ENCODE results near the gene SLC38A10. TPM values are rescaled to one million over a fixed set of nuclear protein-coding genes. Genes with fewer than 3 reads are reported as not detected.

SLC38A10 gene
- polyA plus RNA-seq, 1 donor from 2014 or later = 37.4 TPM

GRCh38 chr17:81276781-81277180, 18.3 kb downstream of the SLC38A10 start:
- Histone ChIP-seq H3K27ac (ENCODE audit: low read length) (no peak overlapping the region), H3K36me3 (ENCODE audit: insufficient read depth, low read length) (no peaks in the 10 kb centered on the region), H3K79me2 (replicated peaks; ENCODE audit: insufficient read depth, low read length) (no peaks in the 10 kb centered on the region), H3K4me3 (ENCODE audit: low read length) (no peak overlapping the region), H2AFZ (ENCODE audit: low read depth, low read length) (no peak overlapping the region), H3K27me3 (ENCODE audit: insufficient read depth, low read depth, low read length) (no peaks in the 10 kb centered on the region), H4K20me1 (ENCODE audit: insufficient read depth) (no peaks in the 10 kb centered on the region), H3K9me2 (ENCODE audit: insufficient read depth, low read length) (no peaks in the 10 kb centered on the region), H3F3A (ENCODE audit: insufficient read depth, low read length, poor library complexity, severe bottlenecking) (no peaks in the 10 kb centered on the region), H3K9me3 (ENCODE audit: low read length) (no peaks in the 10 kb centered on the region), H3K4me2 (ENCODE audit: low read length) (no peak overlapping the region), H3K9ac (ENCODE audit: low read length) (no peak overlapping the region)
- no peak for TF ChIP-seq MXI1 (conservative IDR thresholded peaks at IDR 0.05; ENCODE audit: poor library complexity, severe bottlenecking)
- no peak for TF ChIP-seq EZH2 (IDR thresholded peaks at IDR 0.05; ENCODE audit: borderline replicate concordance, insufficient read depth, low read length, poor library complexity, severe bottlenecking)
- no peak for TF ChIP-seq TAF1 (IDR thresholded peaks at IDR 0.05; ENCODE audit: low read depth)
- no peak for TF ChIP-seq RAD21 (conservative IDR thresholded peaks at IDR 0.05)
- TF ChIP-seq EP300 (conservative IDR thresholded peaks at IDR 0.05; ENCODE audit: poor library complexity, severe bottlenecking) = no peak
- no peak for TF ChIP-seq SMC3 (conservative IDR thresholded peaks at IDR 0.05; ENCODE audit: poor library complexity)
- TF ChIP-seq REST (IDR thresholded peaks at IDR 0.05; ENCODE audit: borderline replicate concordance) = no peak
- TF ChIP-seq CTCF (IDR thresholded peaks at IDR 0.05; ENCODE audit: poor library complexity, severe bottlenecking) = no peak
- no peak for TF ChIP-seq POLR2AphosphoS5 (IDR thresholded peaks at IDR 0.05)

- Histone ChIP-seq H3K4me3 (ENCODE audit: low read length) (no peak overlapping the region), H3K36me3 (ENCODE audit: insufficient read depth, low read length) (no peaks in the 10 kb centered on the region), H3K27me3 (ENCODE audit: insufficient read depth, low read depth, low read length) (no peaks in the 10 kb centered on the region), H3K9ac (ENCODE audit: low read length) (no peak overlapping the region), H3K27ac (ENCODE audit: low read length) (no peak overlapping the region), H4K20me1 (ENCODE audit: insufficient read depth) (no peaks in the 10 kb centered on the region), H3K9me2 (ENCODE audit: insufficient read depth, low read length) (no peaks in the 10 kb centered on the region), H3K9me3 (ENCODE audit: low read length) (no peaks in the 10 kb centered on the region), H3K79me2 (replicated peaks; ENCODE audit: insufficient read depth, low read length) (no peaks in the 10 kb centered on the region), H2AFZ (ENCODE audit: low read depth, low read length) (no peak overlapping the region), H3F3A (ENCODE audit: insufficient read depth, low read length, poor library complexity, severe bottlenecking) (no peaks in the 10 kb centered on the region), H3K4me2 (ENCODE audit: low read length) (no peak overlapping the region)
- TF ChIP-seq MXI1 (conservative IDR thresholded peaks at IDR 0.05; ENCODE audit: poor library complexity, severe bottlenecking) (no peak), EZH2 (IDR thresholded peaks at IDR 0.05; ENCODE audit: borderline replicate concordance, insufficient read depth, low read length, poor library complexity, severe bottlenecking) (no peak), RAD21 (conservative IDR thresholded peaks at IDR 0.05) (no peak), POLR2AphosphoS5 (IDR thresholded peaks at IDR 0.05) (no peak), REST (IDR thresholded peaks at IDR 0.05; ENCODE audit: borderline replicate concordance) (no peak), TAF1 (IDR thresholded peaks at IDR 0.05; ENCODE audit: low read depth) (no peak), CTCF (IDR thresholded peaks at IDR 0.05; ENCODE audit: poor library complexity, severe bottlenecking) (no peak), EP300 (conservative IDR thresholded peaks at IDR 0.05; ENCODE audit: poor library complexity, severe bottlenecking) (no peak), SMC3 (conservative IDR thresholded peaks at IDR 0.05; ENCODE audit: poor library complexity) (no peak)
Measured at GRCh38 chr17:81274471-81274855, 20.6 kb downstream of the SLC38A10 start.
